CD4-positive, alpha-beta T cell treated with Interleukin-15 for 4 hours (primary cell): ENCODE results near the gene CSTF1.
"Not testable (repeated sequence)": the region's sequence is repeated elsewhere in the genome, so short reads cannot be mapped to it uniquely, and the experiment has no call there.

Experiments
- DNase-seq: peaks from one replicate; pipeline ENCODE4 v3.0.0-alpha.2; 2020; ENCODE audit warnings: low spot score

CSTF1 gene

DNA sequence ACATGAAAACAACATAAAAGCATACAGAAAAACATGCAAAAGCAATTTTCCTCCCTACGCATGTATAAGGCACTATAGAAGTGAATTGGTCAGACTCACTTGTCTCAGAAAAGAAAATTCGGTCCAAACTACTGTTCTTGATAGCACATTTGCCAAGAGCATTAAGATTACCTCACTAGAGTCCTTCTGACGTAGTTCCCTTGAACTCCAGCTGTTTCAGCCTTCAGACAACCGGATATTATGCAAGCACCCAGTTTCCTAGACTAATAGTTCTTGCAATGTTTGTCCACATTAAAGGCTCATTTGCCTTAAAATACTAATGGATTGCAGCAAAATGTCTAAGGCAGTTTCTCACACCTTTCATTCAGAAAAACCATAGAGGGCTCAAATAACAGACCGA, 17.1 kb downstream of the CSTF1 start:
- DNase-seq: no peak

- no peak for DNase-seq
Observed at GRCh38 chr20:56409956-56410355, 17.5 kb downstream of the CSTF1 start.

DNA sequence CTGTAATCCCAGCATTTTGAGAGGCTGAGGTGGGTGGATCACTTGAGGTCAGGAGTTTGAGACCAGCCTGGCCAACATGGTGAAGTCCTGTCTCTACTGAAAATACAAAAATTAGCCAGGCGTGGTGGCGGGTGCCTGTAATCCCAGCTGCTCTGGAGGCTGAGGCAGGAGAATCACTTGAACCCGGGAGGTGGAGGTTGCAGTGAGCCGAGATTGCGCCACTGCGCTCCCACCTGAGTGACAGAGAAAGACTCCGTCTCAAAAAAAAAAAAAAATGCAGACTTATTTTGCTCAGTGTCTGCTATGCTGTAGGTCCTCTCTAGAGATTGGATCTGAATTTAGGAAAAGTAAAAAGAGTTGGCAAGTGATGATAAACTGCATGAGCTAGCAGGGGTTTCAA, 18.8 kb downstream of the CSTF1 start:
- DNase-seq: not testable (repeated sequence)

- peak; percentile 59 for DNase-seq
Observed at GRCh38 chr20:56411759-56412472, 19.5 kb downstream of the CSTF1 start, which contains the start of gene CASS4. CASS4 (plus strand) TSS chr20:56412260; CDS start chr20:56412459, 199 bp downstream.

DNA sequence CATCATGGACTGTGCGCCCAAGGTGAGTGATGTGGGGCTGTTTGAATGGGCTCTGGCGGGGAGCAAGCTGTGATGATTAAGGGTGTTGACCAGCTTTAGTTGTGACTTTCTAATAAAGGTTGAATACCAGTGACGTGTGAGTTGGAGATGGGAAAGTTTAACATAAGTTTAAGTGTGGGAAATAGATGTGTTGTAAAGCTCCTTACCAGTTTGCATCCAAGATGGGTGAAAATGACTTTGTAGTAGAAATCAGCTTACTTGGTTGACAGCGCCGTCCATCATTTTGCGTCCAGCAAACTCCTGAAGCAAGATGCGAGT, 20.0 kb downstream of the CSTF1 start:
- DNase-seq: no peak

DNA sequence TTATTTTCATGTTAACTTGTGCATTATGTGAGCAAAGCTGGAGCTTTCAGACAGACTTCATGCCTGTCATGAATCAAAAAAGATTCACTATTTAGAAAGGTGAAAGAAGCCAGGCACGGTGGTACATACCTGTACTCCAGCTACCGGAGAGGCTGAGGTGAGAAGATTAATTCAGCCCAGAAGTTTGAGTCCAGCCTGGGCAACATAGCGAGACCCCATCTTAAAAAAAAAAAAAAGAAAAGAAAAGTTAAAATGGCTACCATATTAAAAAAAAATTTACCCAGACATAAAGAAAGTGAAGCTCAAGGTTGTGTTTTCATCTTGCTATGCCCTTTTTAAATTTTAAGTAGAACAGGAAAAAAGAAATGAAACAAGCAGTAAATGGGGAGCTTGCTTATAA, 20.5 kb downstream of the CSTF1 start:
- DNase-seq: no peak

DNA sequence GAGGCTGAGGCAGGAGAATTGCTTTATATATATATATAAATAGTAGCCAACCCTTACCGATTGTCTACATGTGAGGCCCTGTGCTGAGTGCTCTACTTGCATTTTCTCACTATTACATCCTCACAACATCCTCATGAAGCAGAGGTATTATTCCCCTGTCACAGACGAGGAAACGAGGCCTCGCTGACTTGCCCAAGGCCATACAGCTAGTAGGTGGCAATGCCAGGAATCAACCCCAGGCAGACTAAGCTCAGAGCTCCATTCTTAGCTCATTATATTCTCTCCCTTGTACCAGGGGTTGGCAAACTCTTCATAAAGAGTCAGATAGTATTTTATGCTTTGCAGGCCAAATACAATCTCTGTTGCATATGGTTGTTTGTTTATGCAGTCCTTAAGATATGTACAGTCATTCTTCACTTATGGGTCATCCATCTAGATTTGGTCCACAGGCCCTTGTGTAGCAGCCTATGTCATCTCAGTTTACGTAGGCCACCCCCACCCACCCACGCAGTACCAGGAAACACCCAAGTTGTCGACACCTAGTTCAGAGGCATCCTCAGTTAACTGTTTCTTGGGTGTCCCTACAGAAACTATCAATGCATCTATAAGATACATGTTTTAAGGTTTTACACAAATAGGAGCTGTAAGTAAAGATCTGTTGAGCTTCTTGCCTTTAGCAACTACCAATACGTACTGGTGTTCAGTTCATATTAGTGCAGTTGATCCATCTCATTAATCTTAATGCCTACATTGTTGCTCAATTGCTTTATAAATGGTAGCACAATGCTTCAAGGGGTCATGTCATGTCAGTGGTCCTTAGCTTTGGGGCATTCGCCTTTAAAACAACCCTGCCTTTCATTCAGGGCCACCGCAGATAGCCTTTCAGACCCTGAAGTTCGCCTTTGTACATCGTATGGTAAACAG, 22.7 kb downstream of the CSTF1 start:
- peak; percentile 63 for DNase-seq

- no peak for DNase-seq
Observed at GRCh38 chr20:56417402-56417801, 25.0 kb downstream of the CSTF1 start.

DNA sequence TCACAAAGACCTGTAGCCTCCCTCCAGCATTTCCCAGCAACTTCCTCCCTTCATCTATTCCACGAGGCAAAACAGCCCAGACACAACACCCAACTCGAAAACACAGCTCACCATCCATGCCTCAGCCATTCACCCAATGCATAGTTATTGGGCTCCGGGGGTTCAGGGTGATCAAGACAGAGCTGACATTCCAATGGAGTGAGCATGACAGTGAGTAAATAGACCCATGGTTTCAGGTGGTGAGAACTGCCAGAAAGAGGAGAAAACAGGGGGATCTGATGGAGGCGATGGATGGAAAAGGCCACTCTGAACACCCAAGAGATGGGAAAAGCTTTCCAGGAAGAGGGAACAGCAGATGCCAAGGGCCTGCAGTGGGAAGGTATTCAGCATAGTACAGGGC, 25.5 kb downstream of the CSTF1 start:
- no peak for DNase-seq

DNA sequence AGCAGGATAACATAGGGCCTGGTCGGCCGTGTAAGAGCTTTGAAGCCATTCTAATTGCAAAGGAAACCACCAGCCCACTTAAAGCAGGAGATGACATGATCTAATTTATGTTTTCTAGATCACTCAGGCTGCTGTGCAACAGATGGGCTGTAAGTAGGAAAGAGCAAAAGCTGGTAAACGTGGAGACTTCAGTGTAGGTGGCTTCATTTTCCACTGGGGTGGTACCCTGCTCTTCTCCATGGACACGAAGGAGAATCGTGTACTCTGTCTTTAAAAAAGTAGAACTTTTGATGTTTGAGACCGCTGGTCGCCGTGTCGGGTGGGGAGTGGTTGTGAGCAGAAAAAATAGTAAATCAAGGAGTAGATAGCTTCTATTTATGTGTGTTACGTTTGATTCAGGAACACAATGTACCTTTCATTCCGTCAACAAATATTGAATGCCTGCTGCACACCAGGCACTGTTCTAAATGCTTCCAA, 26.0 kb downstream of the CSTF1 start:
- no peak for DNase-seq

- no peak for DNase-seq
Observed at GRCh38 chr20:56420028-56420427, 27.6 kb downstream of the CSTF1 start.

DNA sequence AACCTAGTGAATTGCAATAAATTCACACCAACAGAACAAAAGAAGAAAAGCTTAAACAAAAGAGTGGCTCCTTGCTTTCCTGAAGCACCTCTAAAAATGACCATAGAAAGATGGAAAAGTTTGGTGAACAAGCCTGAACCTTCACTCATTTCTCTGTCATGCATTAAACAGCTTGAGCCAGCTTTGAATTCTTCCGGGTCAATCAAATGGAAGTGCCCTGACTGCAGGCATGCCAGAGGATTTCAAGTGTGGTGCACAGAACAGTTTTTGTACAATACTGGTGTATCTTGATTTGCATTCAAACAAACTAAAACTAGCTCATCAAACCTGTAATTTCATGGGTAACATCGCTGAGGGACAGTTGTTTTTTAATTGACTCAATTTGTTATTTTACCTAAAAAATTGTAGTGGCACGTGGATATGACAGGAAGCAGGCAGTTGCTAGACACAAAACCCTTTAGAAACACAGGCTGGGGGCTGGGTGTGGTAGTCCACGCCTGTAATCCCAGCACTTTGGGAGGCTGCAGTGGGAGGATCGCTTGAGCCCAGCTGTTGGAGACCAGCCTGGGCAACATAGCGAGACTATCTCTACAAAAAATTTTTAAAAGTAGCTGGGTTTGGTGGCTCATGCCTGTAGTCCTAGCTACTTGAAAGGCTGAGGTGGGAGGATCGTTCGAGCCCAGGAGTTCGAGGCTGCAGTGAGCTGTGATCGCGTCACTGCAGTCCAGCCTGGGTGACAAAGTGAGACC, 28.7 kb downstream of the CSTF1 start:
- no peak for DNase-seq

GRCh38 chr20:56422076-56422823, 29.8 kb downstream of the CSTF1 start:
- no peak for DNase-seq

DNA sequence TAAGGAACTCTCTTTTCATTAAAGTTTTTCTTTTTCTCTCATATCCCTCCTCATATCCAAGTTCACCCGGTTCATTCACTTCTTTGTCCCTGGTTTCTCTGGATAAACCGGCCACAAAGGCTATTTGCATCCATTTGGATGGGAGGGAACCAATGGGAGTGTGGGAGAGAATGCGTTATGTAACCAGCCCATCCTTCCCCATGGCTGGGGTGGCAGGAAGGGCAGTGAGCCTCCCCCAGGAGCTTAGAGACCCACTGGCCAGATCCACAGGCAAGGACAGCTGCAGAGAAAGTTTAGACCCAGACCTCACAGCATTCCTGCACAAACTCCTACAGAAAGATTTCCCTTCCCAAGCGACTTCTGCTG, 30.4 kb downstream of the CSTF1 start:
- no peak for DNase-seq

- no peak for DNase-seq
Observed at GRCh38 chr20:56423211-56423610, 30.8 kb downstream of the CSTF1 start.

DNA sequence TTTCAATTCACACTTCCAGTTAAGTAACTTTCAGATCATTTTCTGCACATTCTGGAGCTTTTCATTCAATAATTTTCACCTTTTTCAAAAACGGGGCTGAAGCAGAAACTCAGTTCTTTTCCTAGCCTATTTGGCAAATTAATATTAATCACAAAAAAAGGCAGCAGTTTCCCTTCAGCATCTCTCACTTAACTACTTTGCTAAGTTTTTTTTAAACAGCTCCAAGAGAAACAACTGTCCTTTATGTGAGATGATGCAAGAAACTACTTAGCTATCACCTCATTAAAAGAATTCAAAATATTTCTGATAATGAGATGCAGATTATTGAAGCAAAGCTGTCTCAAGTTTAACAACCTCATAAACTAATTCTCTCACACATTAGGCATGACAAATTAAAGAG, 31.4 kb downstream of the CSTF1 start:
- no peak for DNase-seq

- DNase-seq: no peak
Observed at GRCh38 chr20:56424931-56425330, 32.5 kb downstream of the CSTF1 start.

- DNase-seq: no peak
Observed at GRCh38 chr20:56426026-56426425, 33.6 kb downstream of the CSTF1 start.

DNA sequence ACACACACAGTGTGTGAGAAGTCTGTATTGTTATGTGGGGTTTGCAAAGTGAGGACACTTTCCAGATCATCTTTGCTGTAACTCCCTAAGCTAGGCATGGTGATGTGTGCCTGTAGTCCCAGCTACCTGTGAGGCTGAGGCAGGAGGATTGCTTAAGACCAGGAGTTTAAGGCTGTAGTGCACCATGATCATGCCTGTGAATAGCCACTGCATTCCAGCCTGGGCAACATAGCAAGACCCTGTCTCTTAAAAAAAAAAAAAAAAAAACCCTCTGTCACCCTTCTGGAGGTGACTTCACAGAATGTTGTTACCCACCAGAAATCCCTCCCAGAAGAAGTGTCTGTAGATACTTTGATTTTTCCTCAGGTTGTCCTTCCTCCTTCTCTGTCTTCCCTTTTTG, 34.5 kb downstream of the CSTF1 start:
- DNase-seq: no peak

- no peak for DNase-seq
Observed at GRCh38 chr20:56427797-56428196, 35.4 kb downstream of the CSTF1 start.

DNA sequence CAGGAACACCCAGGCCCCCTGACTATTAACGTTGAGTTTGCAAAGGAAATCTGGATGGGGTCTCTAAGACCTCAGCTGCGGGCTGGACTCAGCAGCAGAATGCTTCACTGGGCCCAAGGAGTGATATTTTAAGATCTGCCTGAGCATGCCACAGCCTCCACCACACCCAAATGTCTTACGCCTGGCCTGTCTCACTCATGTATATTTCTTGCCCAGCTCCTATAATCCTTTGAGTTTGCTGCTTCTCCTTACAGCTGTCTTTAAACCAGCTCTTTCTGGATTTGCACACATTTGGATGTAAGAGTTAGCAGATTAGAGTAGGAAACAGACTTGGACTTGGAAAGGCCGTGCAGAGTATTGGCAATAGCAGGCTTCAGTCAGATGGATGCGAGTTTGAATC, 36.0 kb downstream of the CSTF1 start:
- no peak for DNase-seq

DNA sequence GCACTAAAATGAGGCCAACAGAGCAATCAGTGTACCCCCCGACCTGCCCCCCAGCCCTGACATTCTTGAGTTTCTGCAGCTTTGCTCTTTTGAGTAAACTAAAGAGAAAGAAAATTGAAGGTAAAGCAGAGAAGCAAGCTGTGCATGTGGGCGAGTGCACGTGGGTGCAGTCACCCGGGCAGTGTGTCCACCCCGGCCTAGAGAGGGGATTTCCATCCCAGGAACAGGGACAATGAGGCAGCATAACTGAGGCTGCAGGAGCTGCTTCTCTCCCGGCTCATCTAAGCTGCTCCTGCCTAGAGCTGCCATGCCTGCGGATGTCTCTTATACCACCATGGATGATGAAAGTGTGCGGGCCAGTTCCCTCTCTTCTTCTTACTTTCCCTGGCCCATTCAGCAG, 36.4 kb downstream of the CSTF1 start:
- DNase-seq: no peak
